Stimulated activated CD4-positive, alpha-beta T cell treated with anti-CD3 and anti-CD28 coated beads, Interleukin-4, amount 100 ng/mL, for 48 hours (primary cell): ENCODE data around the gene DOCK4.

ENCODE experiments used
- DNase-seq, 2 donors: peaks; one replicate each; pipeline ENCODE4 v3.0.0-alpha.2; 2020; ENCODE audit warnings: low read depth in 2 of 2

The DOCK4 gene

GRCh38 chr7:112108981-112109380 is 97.2 kb downstream of the DOCK4 start:
- no peak for DNase-seq

DNA sequence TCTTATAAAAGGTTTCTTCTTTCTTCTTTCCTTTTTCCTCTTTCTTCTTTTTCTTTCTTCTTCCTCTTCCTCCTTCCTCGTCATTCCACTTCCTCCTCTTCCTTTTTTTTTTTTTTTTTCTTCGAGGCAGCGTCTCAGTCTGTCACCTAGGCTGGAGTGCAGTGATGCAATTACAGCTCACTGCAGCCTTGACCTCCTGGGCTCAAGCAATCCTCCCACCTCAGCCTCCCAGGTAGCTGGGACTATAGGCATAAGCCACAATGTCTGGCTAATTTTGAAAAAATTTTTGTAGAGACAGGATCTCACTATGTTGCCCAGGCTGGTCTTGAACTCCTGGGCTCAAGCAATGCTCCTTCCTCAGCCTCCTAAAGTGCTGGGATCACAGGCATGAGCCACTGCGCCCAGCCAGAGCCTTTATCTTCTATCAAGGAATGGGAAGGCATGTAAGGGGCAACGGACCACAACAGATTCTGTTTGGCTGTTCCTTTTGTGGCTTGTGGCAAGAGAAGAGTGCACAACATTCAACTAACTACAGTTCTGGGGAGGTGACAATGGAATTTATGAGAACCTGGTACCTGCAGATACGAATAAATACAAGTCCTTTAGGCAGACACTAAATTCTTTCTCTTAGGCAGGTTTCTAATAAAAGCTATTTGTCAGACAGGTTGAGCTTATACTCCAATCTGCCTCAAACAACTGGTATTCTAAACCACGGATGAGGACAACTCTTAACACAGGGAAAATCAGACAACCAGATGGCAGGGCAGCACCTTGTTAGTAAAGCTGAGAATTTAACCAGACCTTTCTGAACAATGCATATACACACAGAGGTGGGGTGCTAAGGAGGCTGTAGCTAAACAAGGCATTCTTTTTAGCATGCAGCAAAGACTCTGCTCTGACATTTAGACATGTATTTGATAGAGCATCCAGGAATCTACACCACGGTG is 100.3 kb downstream of the DOCK4 start:
- no peak for DNase-seq

DNA sequence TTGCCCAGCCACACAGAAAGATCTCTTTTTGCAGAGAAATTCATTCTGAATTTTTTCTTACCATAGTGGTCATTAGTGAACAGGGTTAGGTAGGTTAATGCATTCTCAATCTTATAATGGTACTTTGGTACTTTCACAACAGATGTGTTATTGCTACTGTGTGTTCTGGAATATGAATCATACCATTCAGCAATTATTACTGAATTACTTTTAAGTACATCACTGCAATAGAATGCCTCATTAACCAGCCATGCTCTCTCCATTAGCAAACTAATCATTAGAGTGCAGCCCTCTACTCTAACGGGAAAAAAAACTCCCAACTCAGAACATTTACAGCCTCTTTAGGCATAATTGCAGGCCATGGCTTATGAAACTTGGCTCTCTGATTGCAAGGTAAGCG is 102.1 kb downstream of the DOCK4 start:
- no peak for DNase-seq

DNA sequence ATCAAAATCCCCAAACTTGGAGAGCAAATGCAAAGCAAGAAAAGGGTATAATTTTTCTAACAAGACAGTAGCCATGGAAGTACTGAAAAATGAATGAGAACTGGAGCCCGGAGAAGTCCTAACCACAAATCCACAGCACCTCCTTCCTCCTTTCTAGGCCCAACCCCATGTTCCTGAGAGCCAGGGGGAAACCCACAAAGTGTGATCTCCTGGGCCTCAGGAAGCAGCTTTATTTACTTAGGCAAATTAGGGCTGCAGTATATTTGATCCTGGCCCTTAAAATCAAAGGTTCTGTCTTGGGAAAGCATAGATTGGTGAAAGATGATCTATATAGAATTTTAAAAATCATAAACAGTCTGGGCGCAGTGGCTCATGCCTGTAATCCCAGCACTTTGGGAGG is 103.0 kb downstream of the DOCK4 start:
- DNase-seq: no peak

DNA sequence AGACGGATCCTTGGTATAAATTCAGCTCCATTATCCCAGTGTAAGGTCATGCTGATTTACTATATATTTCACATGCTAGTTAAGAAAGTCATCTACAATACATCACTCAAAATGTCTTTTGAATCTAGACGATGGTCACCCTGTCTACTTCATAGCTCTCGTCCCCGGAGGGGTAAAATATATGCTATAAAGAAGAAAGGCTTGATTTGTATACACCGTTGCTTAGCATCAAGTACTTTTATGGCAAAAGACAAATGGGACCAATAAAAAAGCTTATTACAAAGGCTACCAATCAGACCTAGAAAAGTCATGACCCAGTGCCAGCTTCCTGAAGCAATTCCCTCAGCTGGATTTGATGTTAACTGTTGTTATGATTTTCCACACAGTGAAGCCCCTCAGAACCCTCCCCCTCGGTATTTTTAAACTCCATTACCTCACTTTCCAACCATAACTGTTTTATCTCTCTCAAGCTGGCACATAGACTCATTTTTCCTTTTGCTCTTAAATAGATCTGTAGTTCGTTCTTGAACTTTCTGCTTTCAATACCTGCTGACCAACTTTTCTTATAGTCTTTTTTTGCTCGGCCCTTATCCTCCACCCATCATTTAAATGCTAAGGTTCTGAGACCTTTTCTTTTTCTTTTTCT is 104.9 kb downstream of the DOCK4 start:
- DNase-seq: no peak

GRCh38 chr7:112097524-112097923 is 108.7 kb downstream of the DOCK4 start:
- no peak for DNase-seq

- DNase-seq: no peak
Measured at GRCh38 chr7:112093409-112093808, 112.8 kb downstream of the DOCK4 start.

DNA sequence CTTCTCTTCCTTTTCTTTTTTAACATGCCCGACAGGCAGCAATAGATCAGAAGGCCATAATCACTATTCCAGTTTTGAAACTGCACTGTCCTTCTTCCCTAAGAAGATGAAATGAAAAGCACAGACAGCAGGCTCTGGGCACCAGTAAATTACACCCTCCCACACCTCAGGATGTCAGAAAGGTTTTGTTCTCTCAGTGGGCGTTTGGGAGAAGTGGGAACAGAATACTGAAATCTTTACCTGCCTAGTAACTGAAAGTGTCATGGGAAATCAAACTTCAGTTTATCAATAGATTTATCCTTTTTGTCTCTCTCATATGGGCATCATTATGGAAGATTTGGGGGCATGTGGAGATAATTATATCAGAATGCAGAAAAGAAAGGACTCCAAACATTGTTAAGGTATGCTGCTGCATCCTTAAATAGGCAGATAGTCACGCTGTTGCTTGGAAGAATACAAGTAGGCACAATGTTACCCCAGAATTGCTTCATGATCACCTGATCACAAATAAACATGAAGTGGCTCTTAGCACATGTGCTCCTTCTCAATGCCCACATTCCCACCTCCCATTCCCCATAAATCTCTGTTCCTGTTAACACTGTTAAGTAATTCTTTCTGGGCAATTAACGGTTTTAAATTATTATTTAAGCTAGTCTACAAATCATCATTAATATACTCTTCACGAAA is 113.3 kb downstream of the DOCK4 start:
- no peak for DNase-seq

DNA sequence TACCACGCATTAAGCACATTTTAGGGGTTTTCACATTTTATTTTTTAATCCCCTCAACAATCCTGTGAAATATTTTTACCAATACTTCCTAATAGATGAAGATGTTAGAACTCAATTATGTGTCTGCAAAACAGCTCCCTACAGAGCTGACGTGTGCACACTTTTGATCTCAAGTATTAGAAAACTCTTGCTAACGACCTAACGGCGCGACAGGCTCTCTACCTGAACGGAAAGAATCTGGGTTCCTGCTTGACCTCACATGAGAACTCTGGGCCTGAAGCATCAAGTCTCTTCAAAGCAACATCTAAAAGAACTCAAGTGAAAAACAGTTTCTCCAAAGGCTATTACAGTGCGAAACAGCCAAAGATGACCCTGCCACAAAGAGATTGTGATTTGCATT is 113.9 kb downstream of the DOCK4 start:
- no peak for DNase-seq

- DNase-seq: no peak
Measured at GRCh38 chr7:112091768-112092167, 114.4 kb downstream of the DOCK4 start.

DNA sequence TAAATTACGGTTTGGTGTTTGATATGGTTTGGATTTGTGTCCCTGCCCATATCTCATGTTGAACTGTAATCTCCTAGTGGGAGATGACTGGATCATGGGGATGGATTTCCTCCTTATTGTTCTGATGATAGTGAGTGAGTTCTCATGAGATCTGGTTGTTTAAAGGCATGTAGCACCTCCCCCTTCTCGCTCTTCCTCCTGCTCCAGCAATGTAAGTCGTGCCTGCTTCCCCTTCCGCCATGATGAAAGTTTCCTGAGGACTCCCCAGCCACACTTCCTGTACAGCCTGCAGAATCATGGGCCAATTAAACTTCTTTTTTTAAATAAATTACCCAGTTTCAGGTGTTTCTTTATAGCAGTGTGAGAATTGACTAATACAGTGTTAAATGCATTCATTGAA is 116.6 kb downstream of the DOCK4 start:
- DNase-seq: no peak

DNA sequence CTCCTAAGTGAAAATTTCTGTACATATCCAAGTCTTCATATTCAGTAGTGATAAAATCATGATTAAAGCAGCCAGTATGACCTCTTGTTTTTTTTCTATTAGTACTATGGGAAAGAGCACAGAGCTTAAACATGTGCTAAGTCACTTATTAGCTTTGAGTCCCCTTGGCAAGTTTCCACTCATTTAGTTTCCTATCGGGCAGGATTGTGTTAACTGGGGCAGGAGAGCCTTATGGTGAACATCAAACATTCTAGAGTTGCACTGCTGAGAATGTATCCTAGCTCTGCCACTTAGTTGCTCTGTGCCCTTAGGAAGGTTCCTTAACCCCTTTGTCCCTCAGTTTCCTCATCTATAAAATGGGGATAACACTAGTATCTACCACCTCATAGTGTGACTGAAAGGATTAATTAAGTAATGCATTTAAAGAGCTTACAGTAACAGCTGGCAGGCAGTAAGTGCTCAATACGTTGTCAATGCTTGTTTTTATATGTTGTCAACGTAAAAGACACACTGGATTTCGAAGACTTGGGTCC is 117.6 kb downstream of the DOCK4 start:
- DNase-seq: no peak

DNA sequence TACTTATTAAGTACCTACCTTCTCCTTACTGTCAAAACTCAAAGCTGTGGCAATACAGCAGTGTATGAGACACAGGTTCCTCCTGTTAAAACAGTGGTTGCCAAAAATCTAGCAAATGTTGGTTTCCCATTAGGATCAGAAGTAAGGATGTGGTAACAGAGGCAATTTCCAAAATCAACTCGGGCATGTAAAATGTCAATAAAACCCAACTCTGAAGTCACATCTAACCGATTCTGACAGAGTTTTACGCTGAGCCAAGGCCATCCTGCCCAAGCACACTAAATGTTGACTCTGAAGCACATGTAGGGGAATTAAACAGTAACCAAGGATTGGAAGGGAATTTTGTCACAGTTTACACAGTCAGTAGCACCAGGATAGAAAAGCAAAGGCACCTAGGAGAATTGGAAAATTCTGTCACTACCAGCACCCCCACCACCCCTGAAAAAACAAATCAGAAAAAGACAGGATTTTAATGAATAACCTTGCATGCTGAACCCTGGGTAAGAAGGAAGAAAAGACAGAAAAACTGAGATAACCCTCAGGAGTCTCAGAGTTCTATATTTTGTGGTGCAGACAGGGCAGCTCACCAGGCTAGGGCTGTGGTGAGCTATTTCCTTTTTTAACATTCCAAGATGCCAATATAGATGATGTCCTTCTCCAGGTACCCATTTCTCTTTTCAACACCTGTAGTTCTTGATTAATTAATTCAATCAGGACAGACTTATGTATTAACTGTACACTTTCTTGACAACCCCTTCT is 119.5 kb downstream of the DOCK4 start:
- no peak for DNase-seq

GRCh38 chr7:112084520-112084971 is 121.7 kb downstream of the DOCK4 start:
- no peak for DNase-seq

DNA sequence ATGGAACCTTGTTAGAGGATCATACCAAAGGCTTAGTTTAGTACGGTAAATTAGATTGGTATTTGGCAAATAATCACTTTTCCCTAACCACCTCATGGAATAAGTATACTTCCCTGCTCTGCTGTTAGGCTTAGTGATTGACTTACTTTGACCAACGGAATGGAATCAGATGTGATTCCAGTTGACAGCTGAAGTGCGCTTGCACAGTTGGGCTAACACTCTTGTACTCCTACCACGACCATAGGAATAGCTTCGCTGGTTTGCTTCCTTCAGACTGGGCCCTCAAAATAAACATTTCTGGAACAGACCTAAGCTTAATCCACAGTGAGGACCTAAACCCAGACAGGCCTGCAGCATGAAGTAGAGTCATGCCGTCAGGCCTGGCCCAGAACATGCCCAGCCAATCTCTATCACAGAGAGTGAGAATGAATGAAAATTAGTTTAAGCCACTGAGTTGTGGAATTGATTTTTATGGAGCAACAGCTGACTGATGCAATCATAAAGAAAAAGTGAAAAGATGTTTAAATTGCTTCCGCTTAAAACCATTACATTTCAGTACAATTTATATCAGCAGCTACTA is 122.3 kb downstream of the DOCK4 start:
- no peak for DNase-seq

DNA sequence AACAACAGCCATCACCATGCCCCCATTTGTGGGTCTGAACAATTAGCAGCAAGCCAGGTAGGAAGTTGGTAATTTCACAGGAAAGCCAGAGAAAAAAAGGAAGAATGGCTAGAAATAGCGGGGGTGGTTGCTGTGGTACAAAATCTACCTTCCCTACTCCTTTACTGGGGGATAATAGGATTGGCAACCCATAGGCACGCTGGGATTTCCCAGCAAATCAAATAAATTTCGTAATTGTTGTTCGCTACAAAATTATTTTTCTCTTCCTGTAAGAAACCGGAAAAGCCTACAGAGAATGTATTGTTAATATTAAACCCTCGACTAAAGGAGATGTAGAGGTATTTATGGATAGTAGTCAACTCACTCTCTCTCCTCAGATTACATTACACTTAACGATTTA is 123.9 kb downstream of the DOCK4 start:
- no peak for DNase-seq

GRCh38 chr7:112081778-112082177 is 124.4 kb downstream of the DOCK4 start:
- DNase-seq: no peak

GRCh38 chr7:112080978-112081377 is 125.2 kb downstream of the DOCK4 start:
- no peak for DNase-seq

DNA sequence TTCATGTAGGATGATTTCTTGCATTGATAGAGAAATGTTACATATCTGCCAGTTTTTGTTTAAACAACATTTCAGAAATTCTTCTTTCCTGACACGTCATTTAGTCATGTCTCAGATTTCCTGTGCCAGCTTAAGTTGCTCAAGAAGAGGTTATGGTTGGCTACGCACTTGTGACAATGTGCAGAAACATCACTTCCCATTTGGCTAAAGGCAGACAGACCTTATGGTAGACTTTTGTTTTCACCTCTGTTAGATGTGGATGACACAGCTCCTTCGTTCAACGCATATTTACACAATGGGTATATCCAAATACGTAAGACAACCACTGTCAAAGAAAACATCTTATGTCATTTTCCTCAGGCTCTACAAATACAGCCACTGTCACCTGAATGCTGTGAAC is 125.8 kb downstream of the DOCK4 start:
- DNase-seq: no peak

DNA sequence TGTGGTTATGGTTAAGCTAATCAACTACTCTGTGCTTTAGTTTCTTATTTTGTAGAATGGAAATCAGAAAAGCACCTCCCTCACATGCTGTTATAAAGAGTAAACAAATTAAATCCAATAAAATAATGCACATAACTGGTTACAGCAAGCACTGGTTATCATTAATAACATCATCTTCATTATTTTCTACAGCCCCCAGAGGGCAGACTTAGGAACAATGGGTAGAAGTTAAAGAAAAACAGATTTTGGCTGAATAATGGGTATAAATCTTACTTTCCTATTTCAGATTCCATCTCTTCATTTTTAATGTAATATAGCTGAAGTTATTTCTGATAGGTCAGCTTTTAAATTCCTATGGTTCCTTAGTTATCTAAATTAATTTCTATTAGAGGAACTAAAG is 126.5 kb downstream of the DOCK4 start:
- DNase-seq: no peak

DNA sequence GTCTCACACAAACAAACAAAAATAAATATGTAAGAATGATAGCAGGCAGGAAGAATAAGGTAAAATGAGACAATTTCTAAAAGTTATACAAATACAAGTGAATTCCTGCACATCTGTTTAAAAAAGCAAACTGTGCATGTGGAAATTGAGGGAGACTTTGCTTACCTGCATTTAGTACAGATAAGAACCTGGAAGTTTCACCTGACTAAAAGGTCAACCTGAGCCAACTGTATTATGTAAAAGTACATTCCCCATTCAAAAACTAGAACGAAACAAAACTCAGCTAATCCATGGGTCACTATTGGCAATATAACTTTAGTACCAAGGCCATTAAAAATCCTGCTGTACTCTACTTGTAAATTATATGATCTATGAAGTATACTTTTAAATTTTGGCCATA is 127.1 kb downstream of the DOCK4 start:
- DNase-seq: no peak
